Measurements from ENCODE around the gene FCRL5.
"Not testable (repeated sequence)": the region's sequence is repeated elsewhere in the genome, so short reads cannot be mapped to it uniquely, and the experiment has no call there.

The FCRL5 gene

GRCh38 chr1:157551694-157552693 is at the start of gene FCRL5:
Gene FCRL5 (minus strand): TSS chr1:157552515. CDS start chr1:157552362, 153 bp downstream.
- no peak for DNase-seq

GRCh38 chr1:157600236-157600635 is 47.9 kb upstream of the FCRL5 start:
- no peak for DNase-seq

- no peak for DNase-seq
Observed at GRCh38 chr1:157597959-157598667, 45.8 kb upstream of the FCRL5 start, which contains the start of gene FCRL4. Gene FCRL4 (minus strand): TSS chr1:157598085. CDS start chr1:157597944, 141 bp downstream.

DNA sequence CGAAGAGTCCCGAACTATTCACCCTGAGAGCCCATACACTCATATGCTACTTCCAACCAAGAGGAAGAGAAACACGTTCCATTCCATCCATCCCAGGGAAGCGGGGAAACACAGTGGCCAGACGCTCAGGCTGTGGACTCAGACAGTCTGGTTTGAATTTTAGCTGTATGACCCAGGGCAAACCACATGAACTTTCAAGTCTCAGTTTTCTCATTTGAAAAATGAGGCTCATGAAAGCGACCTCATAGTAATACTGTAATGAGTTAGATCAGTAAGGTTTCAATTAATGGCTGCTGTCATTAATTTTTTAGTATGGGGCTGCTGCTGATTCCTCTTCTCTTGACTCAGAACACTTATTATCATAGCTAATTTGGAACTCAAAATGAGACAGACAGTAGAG is 44.1 kb upstream of the FCRL5 start:
- no peak for DNase-seq

- no peak for DNase-seq
Observed at GRCh38 chr1:157595356-157595755, 43.0 kb upstream of the FCRL5 start.

- no peak for DNase-seq
Observed at GRCh38 chr1:157585984-157586383, 33.7 kb upstream of the FCRL5 start.

DNA sequence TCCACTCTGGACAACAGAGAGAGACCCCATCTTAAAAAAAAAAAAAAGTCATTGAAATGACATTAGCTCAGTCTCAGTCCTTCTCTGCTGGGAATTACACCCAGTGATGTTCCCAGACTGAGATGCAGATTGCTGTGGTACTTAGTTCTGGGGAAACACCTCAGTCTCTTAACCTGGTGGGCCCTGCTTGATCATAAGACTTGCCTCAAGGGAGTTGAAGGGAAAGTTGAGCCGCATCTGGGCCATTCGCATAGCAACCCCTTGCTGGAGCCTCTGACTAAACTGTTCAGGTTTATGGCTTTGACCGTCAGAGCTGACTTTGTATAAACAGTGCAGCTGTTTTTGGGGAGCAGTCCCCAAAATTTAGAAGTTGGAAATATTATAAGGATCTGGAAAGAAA is 32.2 kb upstream of the FCRL5 start:
- DNase-seq = no peak

DNA sequence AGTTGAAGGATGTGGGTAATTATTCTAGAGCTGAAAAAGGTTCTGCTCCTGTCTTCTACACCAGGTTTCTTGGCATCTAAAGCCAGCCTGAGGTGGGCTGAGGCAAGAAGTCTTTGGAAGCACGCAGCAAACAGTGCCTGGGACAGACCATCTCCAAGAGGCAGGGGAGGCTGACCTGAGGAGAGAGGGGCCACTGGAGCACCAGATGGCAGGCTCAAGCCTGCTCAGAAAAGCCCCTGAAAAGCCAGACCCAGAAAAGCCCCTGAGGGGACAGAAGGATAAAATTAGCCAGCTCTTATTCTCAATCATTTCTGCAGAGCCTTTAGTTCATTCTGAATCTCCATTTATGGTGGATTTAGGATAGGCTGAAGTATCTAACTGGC is 28.5 kb upstream of the FCRL5 start:
- no peak for DNase-seq

DNA sequence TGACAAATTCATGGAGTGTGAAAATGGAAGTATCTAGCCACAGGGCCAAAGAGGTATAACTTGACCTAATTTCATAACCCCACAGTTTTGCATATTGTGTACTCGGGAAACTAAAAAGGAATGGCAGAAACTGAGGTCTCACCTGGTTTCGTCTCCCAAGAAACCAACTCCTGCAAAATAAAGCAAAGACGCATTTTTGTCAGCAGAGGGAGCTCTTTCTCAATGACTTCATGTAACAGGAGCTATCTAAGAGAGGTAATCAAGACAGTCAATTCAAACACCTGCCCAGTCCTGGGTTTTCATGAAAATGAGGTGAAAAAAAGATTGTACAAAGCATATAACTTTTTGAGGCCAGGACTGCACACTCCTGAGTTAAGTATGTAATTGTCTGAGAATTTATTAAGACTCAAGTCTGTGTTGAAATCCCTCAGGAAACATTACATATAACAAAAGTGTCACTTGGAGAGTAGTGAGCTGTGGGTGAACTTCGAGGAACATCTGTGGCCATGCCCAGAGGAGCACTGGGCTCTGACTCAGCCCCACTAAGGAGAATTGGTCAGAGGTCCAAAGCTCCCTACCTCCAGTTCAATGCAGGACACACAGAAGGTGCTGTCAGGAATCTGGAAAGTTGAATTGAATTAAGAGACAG is 28.0 kb upstream of the FCRL5 start:
- DNase-seq = no peak

- no peak for DNase-seq
Observed at GRCh38 chr1:157577420-157577819, 25.1 kb upstream of the FCRL5 start.

- no peak for DNase-seq
Observed at GRCh38 chr1:157575744-157576143, 23.4 kb upstream of the FCRL5 start.

GRCh38 chr1:157574836-157575235 is 22.5 kb upstream of the FCRL5 start:
- DNase-seq = no peak

DNA sequence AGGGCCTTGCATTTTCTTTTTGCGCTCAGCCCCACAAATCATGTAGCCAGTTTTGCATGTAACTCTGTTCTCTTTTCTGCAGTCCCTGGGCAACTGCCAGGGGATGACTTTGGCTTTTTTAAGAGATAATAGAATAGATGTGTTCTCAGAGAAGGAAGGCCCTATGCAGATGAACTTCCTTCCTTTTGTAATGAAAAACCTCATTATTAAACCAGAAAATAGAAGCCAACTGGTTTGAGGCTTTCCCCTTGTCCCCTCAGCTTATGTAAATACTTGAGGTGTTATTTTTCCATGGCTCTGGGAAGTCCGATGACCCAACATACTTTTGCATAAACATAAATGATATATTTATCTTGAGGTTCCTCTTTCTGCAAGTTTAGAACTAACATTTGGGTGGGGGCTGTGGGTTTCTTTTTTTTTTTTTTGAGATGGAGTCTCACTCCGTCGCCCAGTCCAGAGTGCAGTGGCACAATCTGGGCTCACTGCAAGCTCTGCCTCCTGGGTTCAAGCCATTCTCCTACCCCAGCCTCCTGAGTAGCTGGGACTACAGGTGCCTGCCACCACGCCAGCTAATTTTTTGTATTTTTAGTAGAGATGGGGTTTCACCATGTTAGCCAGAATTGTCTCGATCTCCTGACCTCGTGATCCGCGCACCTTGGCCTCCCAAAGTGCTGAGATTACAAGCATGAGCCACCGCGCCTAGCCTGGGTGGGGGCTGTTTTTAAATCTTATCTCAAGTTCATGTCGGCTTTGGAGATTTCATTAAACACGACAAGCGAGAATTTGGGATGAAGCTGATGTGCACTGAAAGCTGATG is 14.4 kb upstream of the FCRL5 start:
- no peak for DNase-seq

- no peak for DNase-seq
Observed at GRCh38 chr1:157562515-157562914, 10.2 kb upstream of the FCRL5 start.

- no peak for DNase-seq
Observed at GRCh38 chr1:157558119-157558518, 5.8 kb upstream of the FCRL5 start.

DNA sequence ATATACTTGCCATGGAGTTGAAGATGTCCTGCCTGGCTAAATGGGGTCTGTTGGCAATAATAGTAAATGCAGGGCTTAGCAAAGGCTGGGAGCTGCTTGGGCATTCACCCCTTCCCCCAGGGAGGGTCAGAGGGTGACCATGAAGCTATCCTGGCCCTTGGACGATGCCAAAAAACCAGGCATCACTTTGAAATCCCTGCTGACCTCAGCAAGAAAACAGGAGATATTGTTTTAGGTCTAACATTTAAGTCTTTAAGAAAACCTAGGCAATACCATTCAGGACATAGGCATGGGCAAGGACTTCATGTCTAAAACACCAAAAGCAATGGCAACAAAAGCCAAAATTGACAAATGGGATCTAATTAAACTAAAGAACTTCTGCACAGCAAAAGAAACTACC is 4.2 kb downstream of the FCRL5 start:
- not testable (repeated sequence) for DNase-seq

GRCh38 chr1:157542676-157543075 is 9.6 kb downstream of the FCRL5 start:
- no peak for DNase-seq

- DNase-seq = no peak
Observed at GRCh38 chr1:157540852-157541251, 11.5 kb downstream of the FCRL5 start.

GRCh38 chr1:157540160-157540748 is 12.1 kb downstream of the FCRL5 start:
- DNase-seq = no peak

GRCh38 chr1:157539568-157539967 is 12.7 kb downstream of the FCRL5 start:
- DNase-seq = no peak

- no peak for DNase-seq
Observed at GRCh38 chr1:157532569-157532968, 19.7 kb downstream of the FCRL5 start.
